IMR-90 (cell line): ENCODE measurements around the gene THEM4. TPM values are rescaled to one million over a fixed set of nuclear protein-coding genes. Genes with fewer than 3 reads are reported as not detected.

Source experiments
- ATAC-seq: fragments of 200-7000 bp; cut with Tn5 transposase; 2 replicates; pipeline ENCODE4 v1.9.1; 2020; ENCODE audit warnings: low read depth, mild to moderate bottlenecking, moderate library complexity
- BruUV-seq: library from RNA; stranded (reverse); fragments of 400-500 nt; replicated peaks from 2 replicates; lab custom pipeline; 2021; lab: Mats Ljungman, UMichigan
- CTCF ChIA-PET: fragments of 300-600 bp; formaldehyde crosslinking; extraction: SDS; loops from one replicate; lab custom pipeline; 2021; ENCODE audit warnings: antibody characterized with exemption; lab: Yijun Ruan, JAX
- POLR2A ChIA-PET: fragments of 300-600 bp; sonication (Branson Sonifier 250); formaldehyde crosslinking; loops from one replicate; lab custom pipeline; 2022; ENCODE audit warnings: antibody characterized with exemption; ENCODE audit not compliant: unreplicated experiment; lab: Charles Lee
- DNase-seq: peaks from one replicate; pipeline ENCODE4 v3.0.0; 2013
- H2AFZ ChIP-seq: replicated peaks from 2 replicates; pipeline ENCODE3; 2013; ENCODE audit warnings: low read length, mild to moderate bottlenecking; ENCODE audit not compliant: poor library complexity
- H2AK5ac ChIP-seq: 2 replicates; pipeline ENCODE4 v1.6.1; 2013; ENCODE audit warnings: low read depth, low read length, inconsistent platforms
- H2AK9ac ChIP-seq: replicated peaks from 2 replicates; pipeline ENCODE3; 2013; ENCODE audit warnings: mild to moderate bottlenecking, low read depth, low read length, moderate library complexity; ENCODE audit not compliant: poor library complexity
- H2BK120ac ChIP-seq: 2 replicates; pipeline ENCODE4 v1.6.1; 2013; ENCODE audit warnings: low read depth, low read length, inconsistent platforms
- H2BK15ac ChIP-seq: 3 replicates; pipeline ENCODE4 v1.6.1; 2013; ENCODE audit warnings: low read depth, low read length, inconsistent platforms
- H2BK20ac ChIP-seq: 2 replicates; pipeline ENCODE4 v1.6.1; 2013; ENCODE audit warnings: low read depth, mild to moderate bottlenecking, inconsistent platforms, low read length, moderate library complexity
- H2BK5ac ChIP-seq: 2 replicates; pipeline ENCODE4 v1.6.1; 2013; ENCODE audit warnings: mild to moderate bottlenecking, low read depth, low read length, inconsistent platforms; ENCODE audit not compliant: poor library complexity, severe bottlenecking
- H3K14ac ChIP-seq: replicated peaks from 2 replicates; pipeline ENCODE4 v1.6.1; 2013; ENCODE audit warnings: low read depth, low read length, inconsistent platforms
- H3K18ac ChIP-seq: 2 replicates; pipeline ENCODE4 v1.6.1; 2013; ENCODE audit warnings: low read depth, low read length, control low read depth
- H3K23ac ChIP-seq: 2 replicates; pipeline ENCODE4 v1.6.1; 2013; ENCODE audit warnings: low read depth, low read length, inconsistent platforms
- H3K27ac ChIP-seq: 2 replicates; pipeline ENCODE4 v1.5.1; 2013; ENCODE audit warnings: mild to moderate bottlenecking, control low read depth, low read length; ENCODE audit not compliant: insufficient read depth
- H3K27me3 ChIP-seq: 2 replicates; pipeline ENCODE4 v1.6.1; 2013; ENCODE audit warnings: low read length; ENCODE audit not compliant: control insufficient read depth, insufficient read depth
- H3K36me3 ChIP-seq: 2 replicates; pipeline ENCODE4 v1.6.1; 2013; ENCODE audit warnings: low read length, mixed read lengths; ENCODE audit not compliant: control insufficient read depth, insufficient read depth
- H3K4ac ChIP-seq: 2 replicates; pipeline ENCODE4 v1.6.1; 2013; ENCODE audit warnings: low read depth, low read length, inconsistent platforms
- H3K4me1 ChIP-seq: 2 replicates; pipeline ENCODE4 v1.6.1; 2013; ENCODE audit warnings: low read length, mixed read lengths; ENCODE audit not compliant: control insufficient read depth, insufficient read depth
- H3K4me2 ChIP-seq: 2 replicates; pipeline ENCODE4 v1.6.1; 2013; ENCODE audit warnings: low read depth, mild to moderate bottlenecking, control low read depth, low read length, moderate library complexity
- H3K4me3 ChIP-seq: 2 replicates; pipeline ENCODE4 v1.5.1; 2013; ENCODE audit warnings: low read depth, mild to moderate bottlenecking, control low read depth, low read length, moderate library complexity; ENCODE audit not compliant: insufficient read depth
- H3K56ac ChIP-seq: 2 replicates; pipeline ENCODE4 v1.6.1; 2013; ENCODE audit warnings: low read length, inconsistent platforms; ENCODE audit not compliant: insufficient read depth; ENCODE audit errors: extremely low read depth
- H3K79me1 ChIP-seq, 2 experiments: 2 replicates each; pipeline ENCODE4 v1.6.1; 2013; ENCODE audit warnings: low read length in 2 of 2, inconsistent platforms in 1 of 2, low read depth in 1 of 2
- H3K9ac ChIP-seq: 2 replicates; pipeline ENCODE4 v1.6.1; 2013; ENCODE audit warnings: low read depth, low read length, control low read depth
- H3K9me1 ChIP-seq: 2 replicates; pipeline ENCODE4 v1.6.1; 2013; ENCODE audit warnings: low read length, inconsistent platforms; ENCODE audit not compliant: insufficient read depth
- H3K9me3 ChIP-seq: 2 replicates; pipeline ENCODE4 v1.6.1; 2013; ENCODE audit warnings: low read length; ENCODE audit not compliant: control insufficient read depth, insufficient read depth
- H4K20me1 ChIP-seq: 2 replicates; pipeline ENCODE4 v1.6.1; 2013; ENCODE audit warnings: low read length, inconsistent platforms; ENCODE audit not compliant: insufficient read depth
- H4K5ac ChIP-seq: 2 replicates; pipeline ENCODE4 v1.6.1; 2013; ENCODE audit warnings: mild to moderate bottlenecking, low read depth, low read length, control low read depth
- H4K8ac ChIP-seq, 2 experiments: 2 replicates each; pipeline ENCODE4 v1.6.1; 2013; ENCODE audit warnings: low read depth in 2 of 2, low read length in 2 of 2, control low read depth in 1 of 2, inconsistent platforms in 1 of 2
- H4K91ac ChIP-seq: 2 replicates; pipeline ENCODE4 v1.6.1; 2013; ENCODE audit warnings: low read depth, low read length, inconsistent platforms; ENCODE audit not compliant: insufficient read depth
- CEBPB ChIP-seq: IDR thresholded peaks from 2 replicates; pipeline ENCODE4 v1.6.1; 2012; ENCODE audit warnings: low read depth, low read length, improper control_type of control experiment
- FOS ChIP-seq: fragments of 150-350 bp; IDR thresholded peaks from 2 replicates; pipeline ENCODE4 v1.6.1; 2016; ENCODE audit warnings: low read depth, low read length
- RFX5 ChIP-seq: IDR thresholded peaks from 2 replicates; pipeline ENCODE4 v1.8.0; 2012; ENCODE audit warnings: low read depth, mild to moderate bottlenecking, low read length, moderate library complexity
- WGBS, 2 experiments: methylation state at CpG; one replicate each; pipeline versions ENCODE4 v1.1.5 to v1.1.7; 2013; ENCODE audit warnings: missing lambda C conversion rate in 2 of 2; ENCODE audit not compliant: insufficient read length in 1 of 2; ENCODE audit errors: extremely low coverage in 2 of 2; 5-methylcytosine and 5-hydroxymethylcytosine counted together
- dilution Hi-C: fragments of 300-500 bp; cut with HindIII; formaldehyde crosslinking; loops from one replicate; pipeline ENCODE4 v1.14.3; 2018; ENCODE audit warnings: low sequenced_read_pairs; ENCODE audit not compliant: unreplicated experiment
- in situ Hi-C: fragments of 300-500 bp; cut with MboI; formaldehyde crosslinking; loops from 3 replicates; pipeline ENCODE4 v1.14.3; 2019; ENCODE audit warnings: low sequenced_read_pairs, inconsistent platforms, mixed read lengths
- intact Hi-C: fragments of 100-400 bp; cut with micrococcal nuclease; formaldehyde crosslinking; loops from 2 replicates; pipeline ENCODE4 v1.10.0; 2022
- polyA plus RNA-seq, 3 experiments: library from polyadenylated mRNA; depleted of rRNA; stranded (reverse); fragments of >200 nt; gene quantifications; 2 replicates each; pipeline ENCODE4 v1.2.3, GENCODE V29; 2012; ENCODE audit warnings: low replicate concordance in 1 of 3
- total RNA-seq: library from RNA; depleted of rRNA; stranded (reverse); fragments of >200 nt; gene quantifications from 2 replicates; pipeline ENCODE4 v1.2.3, GENCODE V29; 2012

The THEM4 gene
- total and polyA plus RNA-seq, 2 of the 4 experiments (the other 2 are of a cell fraction): 7.3 to 15.7 TPM

GRCh38 chr1:151958959-151959358 is 49.6 kb upstream of the THEM4 start:
- no peak overlapping the region for H3K9ac ChIP-seq
- no CpG with 5 or more reads among the region's 2 CpGs for WGBS, 2 experiments
- no peak for DNase-seq

More at GRCh38 chr1:151958959-151959358, 49.6 kb upstream of the THEM4 start:
- Histone ChIP-seq H4K5ac (no peak overlapping the region), H3K4me3 (no peak overlapping the region), H2BK5ac (no peak overlapping the region), H3K14ac (no peak overlapping the region), H2BK20ac (no peak overlapping the region), H2AK9ac (no peak overlapping the region), H3K27me3 (no peaks in the 10 kb centered on the region; the same call in 1 of the 2 replicates), H3K27ac (no peak overlapping the region), H2BK120ac (no peak overlapping the region), H4K8ac (no peak overlapping the region), H3K4me2 (no peak overlapping the region), H3K9me3 (no peaks in the 10 kb centered on the region), H3K36me3 (no peaks in the 10 kb centered on the region), H3K18ac (no peak overlapping the region), H2AFZ (no peak overlapping the region), H3K4me1 (no peaks in the 10 kb centered on the region), H3K79me1 (no peaks in the 10 kb centered on the region), H4K91ac (no peak overlapping the region), H2BK15ac (no peak overlapping the region), H3K4ac (no peak overlapping the region), H4K20me1 (no peaks in the 10 kb centered on the region), H3K23ac (no peak overlapping the region), H3K9me1 (no peaks in the 10 kb centered on the region), H2AK5ac (no peak overlapping the region), H3K56ac (no peak overlapping the region)
- TF ChIP-seq RFX5: no peak
- no peak for TF ChIP-seq FOS
- no peak for TF ChIP-seq CEBPB
- in situ Hi-C loops: no loop called here
- ATAC-seq: no peak
- intact Hi-C loops: no loop called here
- ChIA-PET POLR2A (no interaction called here), CTCF (no interaction called here)
- no TSS peak for BruUV-seq
- dilution Hi-C loops: no loop called here
